HepG2 (cell line): Measurements from ENCODE around the gene RNF5. TPM values are rescaled to one million over a fixed set of nuclear protein-coding genes. Genes with fewer than 3 reads are reported as not detected.

Experiments used
- EZH2 ChIP-seq: conservative IDR thresholded peaks from 2 replicates; pipeline ENCODE4 v1.6.1; 2012; ENCODE audit warnings: mild to moderate bottlenecking, low read depth, low read length, moderate library complexity
- FOXP1 ChIP-seq, 2 experiments: fragments of 450-650 bp in 1 of 2; IDR thresholded peaks; 2 replicates each; pipeline ENCODE4 v1.6.1; 2017 to 2018; ENCODE audit warnings: antibody characterized with exemption in 1 of 2
- RXRB ChIP-seq: IDR thresholded peaks from 2 replicates; pipeline ENCODE4 v1.6.1; 2016; ENCODE audit warnings: borderline replicate concordance, missing genetic modification reagents, missing compliant biosample characterization
- TMF1 ChIP-seq: sonication (generic); formaldehyde crosslinking; IDR thresholded peaks from 2 replicates; pipeline ENCODE4 v1.8.1; 2022; ENCODE audit warnings: low read depth, missing genetic modification reagents
- ZNF20 ChIP-seq: sonication (generic); formaldehyde crosslinking; IDR thresholded peaks from 2 replicates; pipeline ENCODE4 v1.4.0; 2020; ENCODE audit warnings: mild to moderate bottlenecking, moderate library complexity, missing genetic modification reagents
- polyA plus RNA-seq, 8 experiments: library from polyadenylated mRNA; depleted of rRNA in 3 of 8; stranded (reverse) in 7 of 8; unstranded in 1 of 8; fragments of >200 nt; fragmentation: Illumina TruSeq in 4 of 8; extraction: Trizol in 4 of 8; gene quantifications; 2 replicates each; pipeline versions ENCODE4 v1.2.1 to v1.2.3, GENCODE V29; 2011 to 2016; ENCODE audit warnings: low read depth in 4 of 8, missing spikeins in 1 of 8, mixed read lengths in 1 of 8; ENCODE audit not compliant: insufficient read depth in 1 of 8
- total RNA-seq, 5 experiments: library from RNA; depleted of rRNA; stranded (reverse); fragments of >200 nt; fragmentation: Illumina TruSeq; extraction: Trizol; gene quantifications; 2 replicates each; pipeline ENCODE4 v1.2.3, GENCODE V29; 2016; ENCODE audit warnings: low read depth in 1 of 5
- TF ChIP-seq, protein P1 (sequence below): sonication (generic); formaldehyde crosslinking; IDR thresholded peaks from 2 replicates; pipeline ENCODE4 v1.4.0; 2020; ENCODE audit warnings: missing genetic modification reagents
- TF ChIP-seq, protein P2 (sequence below): IDR thresholded peaks from 2 replicates; pipeline ENCODE4 v1.6.1; 2018; ENCODE audit warnings: missing genetic modification reagents

The RNF5 gene
- total and polyA plus RNA-seq, 2 of the 13 experiments (the other 11 are each of a cell fraction or from before 2014, with no cell fraction given): 98.0 to 131 TPM

DNA sequence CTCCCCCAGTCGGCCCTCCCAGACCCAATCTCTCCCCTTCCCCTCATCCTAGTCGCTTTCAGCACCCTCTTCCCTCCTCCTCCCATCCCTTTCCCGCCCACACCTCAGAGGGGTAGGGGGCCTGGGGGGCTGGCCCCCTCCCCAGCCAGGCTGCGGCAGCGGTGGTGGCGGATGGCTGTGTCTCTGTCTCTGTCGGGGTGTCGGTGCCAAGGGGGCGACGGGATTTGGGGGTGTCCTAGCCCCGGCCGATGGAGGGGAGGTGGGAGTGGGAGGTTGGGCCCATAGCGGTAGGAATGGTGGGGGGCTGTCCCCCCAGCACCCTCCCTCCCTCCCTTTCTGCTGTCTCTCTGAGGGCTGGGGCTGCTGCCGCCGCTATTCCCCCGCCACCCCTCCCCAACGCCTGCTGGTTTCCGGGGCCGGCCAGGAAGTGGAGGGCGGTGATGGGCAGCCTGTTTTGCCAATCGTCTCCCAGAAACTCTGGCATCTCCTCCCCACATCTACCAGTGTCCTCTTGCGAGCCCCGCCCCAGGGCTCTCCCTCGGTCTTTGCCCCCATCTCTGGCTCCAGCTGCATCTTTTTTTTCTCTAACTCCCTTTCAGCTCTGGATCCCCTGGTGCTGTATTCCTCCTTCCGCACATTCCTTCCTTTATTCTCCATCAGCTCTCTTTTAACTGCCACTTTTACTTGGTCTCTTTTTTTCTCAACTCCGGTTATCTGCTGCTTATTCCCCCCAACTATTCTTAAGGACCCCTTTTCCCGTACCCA, 2.3 kb upstream of the RNF5 start, which contains the start of gene AGPAT1 (continued):
- TF ChIP-seq, protein P1, sequence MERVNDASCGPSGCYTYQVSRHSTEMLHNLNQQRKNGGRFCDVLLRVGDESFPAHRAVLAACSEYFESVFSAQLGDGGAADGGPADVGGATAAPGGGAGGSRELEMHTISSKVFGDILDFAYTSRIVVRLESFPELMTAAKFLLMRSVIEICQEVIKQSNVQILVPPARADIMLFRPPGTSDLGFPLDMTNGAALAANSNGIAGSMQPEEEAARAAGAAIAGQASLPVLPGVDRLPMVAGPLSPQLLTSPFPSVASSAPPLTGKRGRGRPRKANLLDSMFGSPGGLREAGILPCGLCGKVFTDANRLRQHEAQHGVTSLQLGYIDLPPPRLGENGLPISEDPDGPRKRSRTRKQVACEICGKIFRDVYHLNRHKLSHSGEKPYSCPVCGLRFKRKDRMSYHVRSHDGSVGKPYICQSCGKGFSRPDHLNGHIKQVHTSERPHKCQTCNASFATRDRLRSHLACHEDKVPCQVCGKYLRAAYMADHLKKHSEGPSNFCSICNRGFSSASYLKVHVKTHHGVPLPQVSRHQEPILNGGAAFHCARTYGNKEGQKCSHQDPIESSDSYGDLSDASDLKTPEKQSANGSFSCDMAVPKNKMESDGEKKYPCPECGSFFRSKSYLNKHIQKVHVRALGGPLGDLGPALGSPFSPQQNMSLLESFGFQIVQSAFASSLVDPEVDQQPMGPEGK: peak; percentile 90
- TF ChIP-seq TMF1 (CRISPR knock-in tag) (no peak), EZH2 (no peak), FOXP1 (IDR thresholded peaks at IDR 0.05) (no peak), FOXP1 (CRISPR knock-in tag; IDR thresholded peaks at IDR 0.05) (no peak), RXRB (CRISPR knock-in tag) (peak; percentile 41; the same call in 1 of the 2 replicates), ZNF20 (CRISPR knock-in tag) (no peak)
- TF ChIP-seq, protein P2, sequence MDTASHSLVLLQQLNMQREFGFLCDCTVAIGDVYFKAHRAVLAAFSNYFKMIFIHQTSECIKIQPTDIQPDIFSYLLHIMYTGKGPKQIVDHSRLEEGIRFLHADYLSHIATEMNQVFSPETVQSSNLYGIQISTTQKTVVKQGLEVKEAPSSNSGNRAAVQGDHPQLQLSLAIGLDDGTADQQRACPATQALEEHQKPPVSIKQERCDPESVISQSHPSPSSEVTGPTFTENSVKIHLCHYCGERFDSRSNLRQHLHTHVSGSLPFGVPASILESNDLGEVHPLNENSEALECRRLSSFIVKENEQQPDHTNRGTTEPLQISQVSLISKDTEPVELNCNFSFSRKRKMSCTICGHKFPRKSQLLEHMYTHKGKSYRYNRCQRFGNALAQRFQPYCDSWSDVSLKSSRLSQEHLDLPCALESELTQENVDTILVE (CRISPR knock-in tag): peak; percentile 3; the same call in 1 of the 2 replicates
- TF ChIP-seq, all 625 proteins: peak for 198
